CD4-positive, alpha-beta T cell treated with Interleukin-12 subunit alpha and Interleukin-12 subunit beta, for 1 hour (primary cell): ENCODE results near the gene MRPL34.

ENCODE experiments used
- DNase-seq: peaks from one replicate; pipeline ENCODE4 v3.0.0-alpha.2; 2020

The MRPL34 gene

GRCh38 chr19:17311455-17312188 is 6.0 kb downstream of the MRPL34 start:
- DNase-seq: no peak

- no peak for DNase-seq
Observed at GRCh38 chr19:17312189-17313113, 6.8 kb downstream of the MRPL34 start.

- no peak for DNase-seq
Observed at GRCh38 chr19:17314007-17314593, 8.4 kb downstream of the MRPL34 start.

- DNase-seq: no peak
Observed at GRCh38 chr19:17318966-17319365, 13.3 kb downstream of the MRPL34 start.

GRCh38 chr19:17319473-17320238 is 14.0 kb downstream of the MRPL34 start:
- DNase-seq: no peak

- DNase-seq: no peak
Observed at GRCh38 chr19:17320435-17320834, 14.8 kb downstream of the MRPL34 start.

GRCh38 chr19:17321655-17322489 is 16.2 kb downstream of the MRPL34 start:
- no peak for DNase-seq

GRCh38 chr19:17322854-17323253 is 17.2 kb downstream of the MRPL34 start:
- no peak for DNase-seq

GRCh38 chr19:17323300-17323963 is 17.8 kb downstream of the MRPL34 start:
- no peak for DNase-seq

- DNase-seq: no peak
Observed at GRCh38 chr19:17323964-17324332, 18.3 kb downstream of the MRPL34 start.

GRCh38 chr19:17324357-17325114 is 18.9 kb downstream of the MRPL34 start:
- DNase-seq: no peak

GRCh38 chr19:17325133-17325532 is 19.5 kb downstream of the MRPL34 start:
- no peak for DNase-seq

- no peak for DNase-seq
Observed at GRCh38 chr19:17325881-17326594, 20.4 kb downstream of the MRPL34 start.

- no peak for DNase-seq
Observed at GRCh38 chr19:17326595-17326966, 20.9 kb downstream of the MRPL34 start.

GRCh38 chr19:17327068-17327653 is 21.5 kb downstream of the MRPL34 start:
- no peak for DNase-seq

GRCh38 chr19:17327654-17328516 is 22.2 kb downstream of the MRPL34 start:
- peak; percentile 67 for DNase-seq

- DNase-seq: peak; percentile 51
Observed at GRCh38 chr19:17328517-17329365, 23.1 kb downstream of the MRPL34 start.
